Fibroblast of skin of left quadriceps (primary cell): ENCODE data around the gene KRI1.
A peak's percentile ranks its signal among the peaks of the same experiment; 100 is the strongest.
"Not testable (repeated sequence)": the region's sequence is repeated elsewhere in the genome, so short reads cannot be mapped to it uniquely, and the experiment has no call there.

Experiments
- DNase-seq, 2 experiments: peaks; one replicate each; pipeline ENCODE4 v3.0.0-alpha.2; 2013; ENCODE audit warnings: low read depth in 2 of 2

Gene KRI1

DNA sequence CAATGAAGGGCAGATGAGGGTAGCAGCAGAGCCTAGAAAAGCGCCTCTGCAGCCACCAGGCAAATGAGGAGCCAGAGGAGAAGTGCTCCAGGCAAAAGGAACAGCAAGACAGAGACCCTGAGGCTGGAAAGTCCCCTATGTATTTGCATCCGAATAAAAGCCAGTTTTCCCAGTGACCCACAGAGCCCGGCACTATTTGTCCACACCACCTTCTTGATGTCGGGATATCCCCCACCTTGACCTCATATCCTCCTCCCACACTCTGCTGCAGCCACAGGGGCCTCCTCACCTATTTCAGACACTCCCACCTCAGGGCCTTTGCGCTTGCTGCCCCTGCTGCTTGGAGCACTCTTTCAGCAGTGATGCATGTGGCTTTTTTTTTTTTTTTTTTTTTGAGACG, 15.5 kb downstream of the KRI1 start:
- DNase-seq = no peak

DNA sequence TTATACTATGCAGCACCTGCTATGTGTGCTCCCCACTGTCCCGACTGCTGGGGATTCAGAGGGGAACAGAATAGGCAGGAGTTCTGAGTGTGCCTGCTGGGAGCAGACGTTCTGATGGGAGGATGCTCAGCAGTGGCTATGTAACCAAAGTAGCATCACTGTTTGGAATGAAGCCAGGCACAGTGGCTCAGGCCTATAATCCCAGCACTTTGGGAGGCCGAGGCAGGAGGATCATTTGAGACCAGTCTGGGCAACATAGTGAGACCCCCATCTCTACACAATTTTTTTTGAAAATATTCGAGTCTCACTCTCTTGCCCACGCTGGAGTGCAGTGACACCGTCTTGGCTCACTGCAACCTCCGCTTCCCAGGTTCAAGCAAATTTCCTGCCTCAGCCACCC, 16.1 kb downstream of the KRI1 start:
- DNase-seq = no peak

DNA sequence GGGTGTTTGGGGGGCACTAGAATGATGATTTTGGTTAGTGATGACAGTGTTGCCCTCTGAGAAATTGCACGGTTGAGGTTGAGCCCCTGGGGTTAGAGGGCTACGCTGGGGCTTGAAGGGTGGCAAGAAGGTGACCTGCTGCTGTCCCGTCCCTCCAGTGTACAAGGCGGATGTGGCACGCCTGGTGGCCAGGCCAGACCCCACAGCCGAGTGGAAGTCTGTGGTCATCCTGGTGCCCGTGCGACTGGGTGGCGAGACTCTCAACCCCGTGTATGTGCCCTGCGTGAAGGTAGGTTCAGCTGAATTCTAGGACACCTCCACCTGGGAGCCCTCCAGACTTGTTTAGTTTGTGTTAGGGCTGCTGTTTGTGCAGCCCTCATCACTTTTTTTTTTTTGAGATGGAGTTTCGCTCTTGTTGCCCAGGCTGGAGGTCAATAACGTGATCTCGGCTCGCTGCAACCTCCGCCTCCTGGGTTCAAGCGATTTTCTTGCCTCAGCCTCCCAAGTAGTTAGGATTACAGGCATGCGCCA, 17.0 kb downstream of the KRI1 start:
- no peak for DNase-seq

DNA sequence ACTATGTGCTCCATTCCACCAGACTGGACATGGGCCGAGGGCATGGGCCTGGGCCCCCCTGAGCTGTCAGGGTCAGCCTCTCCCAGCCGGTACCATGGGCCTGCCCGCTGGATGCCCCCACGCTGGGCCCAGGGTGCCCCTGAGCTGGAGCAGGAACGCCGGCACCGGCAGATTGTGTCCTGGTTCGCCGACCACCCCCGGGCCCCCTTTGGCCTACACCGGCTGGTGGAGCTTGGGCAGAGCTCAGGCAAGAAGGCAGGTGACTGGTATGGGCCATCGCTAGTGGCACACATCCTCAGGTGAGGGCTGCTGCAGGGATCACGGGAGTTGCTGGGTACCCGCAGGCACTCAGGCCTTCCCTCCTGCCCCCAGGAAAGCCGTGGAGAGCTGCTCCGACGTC, 19.0 kb downstream of the KRI1 start:
- DNase-seq = no peak

DNA sequence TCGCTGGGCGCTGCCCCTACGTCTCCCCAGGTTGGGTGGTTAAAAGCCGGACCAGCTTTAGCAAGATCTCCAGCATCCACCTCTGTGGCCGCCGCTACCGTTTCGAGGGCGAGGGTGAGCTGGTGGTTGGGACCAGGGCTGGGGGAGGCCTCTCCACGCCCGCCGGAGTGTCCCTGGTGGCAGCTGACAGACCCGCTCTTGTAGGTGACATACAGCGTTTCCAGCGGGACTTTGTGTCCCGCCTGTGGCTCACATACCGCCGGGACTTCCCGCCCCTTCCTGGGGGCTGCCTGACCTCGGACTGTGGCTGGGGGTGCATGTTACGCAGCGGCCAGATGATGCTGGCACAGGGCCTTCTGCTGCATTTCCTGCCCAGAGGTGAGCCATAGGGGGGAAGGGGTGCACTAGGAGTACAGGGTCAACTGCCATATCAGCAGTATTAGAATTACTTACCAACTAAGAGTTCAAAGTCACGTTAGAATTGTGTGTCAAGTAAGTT, 21.0 kb downstream of the KRI1 start:
- DNase-seq = no peak

DNA sequence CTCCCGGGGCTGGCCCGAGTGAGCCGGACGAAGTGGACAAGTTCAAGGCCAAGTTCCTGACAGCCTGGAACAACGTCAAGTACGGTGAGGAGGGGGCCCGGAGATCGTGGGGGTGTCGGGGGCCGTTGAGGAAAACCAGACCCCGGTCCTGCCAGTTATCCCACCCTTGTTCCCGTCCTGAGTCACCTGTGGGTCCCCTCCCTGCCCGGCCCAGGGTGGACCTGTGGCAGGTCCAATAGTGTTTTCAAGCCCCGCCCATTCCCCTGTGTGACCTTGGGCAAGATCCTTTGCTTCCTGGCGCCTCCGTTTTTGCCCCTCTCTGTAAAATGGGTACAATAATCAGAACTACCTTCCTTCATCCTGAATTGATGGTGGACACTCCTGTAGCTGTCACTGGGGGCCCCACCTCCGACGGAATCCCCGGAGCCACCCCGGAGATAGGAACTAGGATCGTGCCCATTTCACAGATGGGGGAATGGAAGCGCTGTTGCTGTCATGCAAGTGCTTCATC, 21.5 kb downstream of the KRI1 start:
- no peak for DNase-seq

DNA sequence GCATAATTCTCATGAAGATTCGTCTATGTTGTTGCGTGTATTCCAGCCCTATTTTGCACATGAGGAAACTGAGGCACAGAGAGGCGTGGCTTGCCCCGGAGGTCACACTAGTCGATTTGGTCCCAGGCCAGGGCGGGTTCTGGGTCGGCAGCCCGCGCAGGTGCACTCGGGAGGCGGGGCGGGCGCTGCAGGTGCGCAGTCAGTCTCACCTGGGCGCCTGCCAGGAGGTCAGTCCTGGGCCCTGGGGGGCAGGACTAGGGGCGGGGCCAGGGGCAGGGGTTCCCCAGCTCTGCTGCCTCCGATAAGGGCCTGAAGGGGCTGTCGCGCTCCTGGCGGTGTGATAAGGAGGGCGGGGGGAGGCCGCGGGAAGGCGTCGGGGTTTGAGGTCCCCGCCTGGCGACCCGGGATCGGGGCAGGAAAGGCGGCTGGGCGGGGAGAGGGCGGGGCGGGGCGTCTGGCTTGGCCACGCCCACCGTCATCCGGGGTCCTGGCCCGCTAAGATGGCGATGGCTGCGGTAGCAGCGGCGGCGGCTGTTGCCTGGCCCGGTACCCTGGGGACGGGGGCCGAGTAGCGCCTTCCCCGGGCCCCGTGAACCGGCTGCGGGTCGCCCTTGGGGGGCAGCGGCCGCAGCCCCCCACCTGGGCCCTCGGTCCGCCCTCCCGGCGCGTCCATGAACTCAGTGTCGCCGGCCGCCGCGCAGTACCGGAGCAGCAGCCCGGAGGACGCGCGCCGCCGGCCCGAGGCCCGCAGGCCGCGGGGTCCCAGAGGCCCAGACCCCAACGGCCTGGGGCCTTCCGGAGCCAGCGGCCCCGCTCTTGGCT, 22.2 kb downstream of the KRI1 start, which contains the start of gene ATG4D:
TSS of gene ATG4D (plus strand) at position 485 of the 822 bp plus-strand sequence. CDS start at position 672, 187 bp downstream.
- DNase-seq = peak in 1 of 2 experiments; percentile 30

DNA sequence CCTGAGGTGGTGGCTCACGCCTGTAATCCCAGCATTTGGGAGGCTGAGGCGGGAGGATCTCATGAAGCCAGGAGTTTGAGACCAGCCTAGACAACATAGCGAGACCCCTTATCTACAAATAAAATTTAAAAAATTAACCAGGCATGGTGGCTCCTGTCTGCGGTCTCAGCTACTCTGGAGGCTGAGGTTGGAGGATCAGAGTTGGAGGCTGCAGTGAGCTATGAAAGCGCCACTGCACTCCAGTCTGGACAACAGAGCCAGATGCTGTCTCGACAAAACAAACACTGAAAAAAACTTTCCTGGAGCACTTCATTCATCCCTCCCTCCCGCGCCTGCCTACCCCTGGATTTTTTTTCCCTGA, 22.8 kb downstream of the KRI1 start:
- no peak for DNase-seq

DNA sequence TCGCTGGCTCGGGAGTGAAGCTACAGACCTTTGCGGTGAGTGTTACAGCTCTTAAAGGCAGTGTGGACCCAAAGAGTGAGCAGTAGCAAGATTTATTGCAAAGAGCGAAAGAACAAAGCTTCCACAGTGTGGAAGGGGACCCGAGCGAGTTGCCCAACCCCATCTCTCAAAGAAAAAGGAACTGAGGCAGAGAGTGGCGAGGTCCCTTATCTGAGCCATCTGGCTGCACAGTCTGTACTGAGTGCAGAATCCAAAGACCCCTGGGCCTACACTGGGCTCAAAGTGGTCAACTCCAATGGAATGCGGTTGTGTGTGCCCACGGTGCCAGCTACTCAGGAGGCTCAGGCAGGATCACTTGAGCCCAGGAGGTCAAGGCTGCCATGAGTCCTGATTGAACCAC, 26.8 kb downstream of the KRI1 start:
- not testable (repeated sequence) for DNase-seq

DNA sequence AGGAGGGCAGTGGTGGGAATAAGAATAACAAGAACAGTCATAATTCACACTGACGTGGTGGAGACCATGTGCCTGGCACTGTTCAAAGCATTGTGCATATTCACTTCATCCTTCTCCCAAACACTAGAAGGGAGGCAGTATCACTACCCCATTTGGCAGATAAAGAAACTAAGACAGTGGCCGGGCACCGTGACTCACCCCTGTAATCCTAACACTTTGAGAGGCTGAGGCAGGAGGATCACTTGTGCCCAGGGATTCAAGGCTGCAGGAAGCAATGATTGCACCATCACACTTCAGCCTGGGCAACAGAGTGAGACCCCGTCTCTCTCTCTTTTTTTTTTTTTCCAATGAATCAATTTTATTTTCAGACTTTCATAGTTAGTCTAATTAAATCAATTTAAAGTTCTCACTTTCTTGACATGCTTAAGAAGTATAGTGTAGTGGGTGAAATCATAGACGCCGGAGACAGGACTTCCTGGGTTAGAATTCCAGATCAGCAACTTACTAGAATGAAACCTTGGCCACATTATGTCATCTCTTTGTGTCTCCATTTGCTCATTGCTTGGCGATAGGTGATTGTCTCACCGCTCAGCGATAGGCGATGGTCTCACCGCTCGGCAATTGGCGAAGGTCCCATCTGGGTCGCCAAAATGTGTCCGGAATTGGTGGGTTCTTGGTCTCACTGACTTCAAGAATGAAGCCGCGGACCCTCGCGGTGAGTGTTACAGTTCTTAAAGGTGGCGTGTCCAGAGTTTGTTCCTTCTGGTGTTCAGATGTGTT, 27.4 kb downstream of the KRI1 start:
- no peak for DNase-seq

DNA sequence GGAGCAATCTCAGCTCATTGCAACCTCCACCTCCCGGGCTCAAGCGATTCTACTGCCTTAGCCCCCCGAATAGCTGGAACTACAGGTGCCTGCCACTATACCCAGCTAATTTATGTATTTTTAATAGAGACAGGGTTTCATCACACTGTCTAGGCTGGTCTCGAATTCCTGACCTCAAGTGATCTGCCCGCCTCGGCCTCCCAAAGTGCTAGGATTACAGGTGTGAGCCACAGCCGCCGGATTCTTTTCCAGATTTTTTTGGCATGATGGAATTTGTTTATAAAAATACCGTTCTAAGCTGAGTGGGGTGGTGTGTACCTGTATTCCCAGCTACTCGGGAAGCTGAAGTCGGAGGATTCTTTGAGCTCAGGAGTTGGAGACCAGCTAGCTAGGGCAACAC, 28.1 kb downstream of the KRI1 start:
- no peak for DNase-seq

DNA sequence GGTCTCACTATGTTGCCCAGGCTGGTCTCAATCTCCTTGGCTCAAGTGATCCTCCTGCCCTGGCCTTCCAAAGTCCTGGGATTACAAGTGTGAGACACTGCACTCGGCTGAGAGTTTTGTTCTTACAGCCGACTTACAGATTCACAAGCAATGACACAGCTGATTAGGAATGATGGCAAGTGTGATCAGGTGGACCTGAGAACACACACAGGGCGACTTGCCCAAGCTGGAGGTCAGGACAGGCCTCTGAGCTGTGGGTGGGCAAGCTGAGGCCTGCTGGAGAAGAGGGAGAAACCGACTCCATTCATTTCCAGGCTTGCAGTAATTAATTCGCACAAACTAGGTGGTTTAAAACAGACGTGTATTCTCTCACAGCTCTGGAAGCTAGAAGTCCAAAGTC, 30.2 kb downstream of the KRI1 start:
- DNase-seq = no peak

DNA sequence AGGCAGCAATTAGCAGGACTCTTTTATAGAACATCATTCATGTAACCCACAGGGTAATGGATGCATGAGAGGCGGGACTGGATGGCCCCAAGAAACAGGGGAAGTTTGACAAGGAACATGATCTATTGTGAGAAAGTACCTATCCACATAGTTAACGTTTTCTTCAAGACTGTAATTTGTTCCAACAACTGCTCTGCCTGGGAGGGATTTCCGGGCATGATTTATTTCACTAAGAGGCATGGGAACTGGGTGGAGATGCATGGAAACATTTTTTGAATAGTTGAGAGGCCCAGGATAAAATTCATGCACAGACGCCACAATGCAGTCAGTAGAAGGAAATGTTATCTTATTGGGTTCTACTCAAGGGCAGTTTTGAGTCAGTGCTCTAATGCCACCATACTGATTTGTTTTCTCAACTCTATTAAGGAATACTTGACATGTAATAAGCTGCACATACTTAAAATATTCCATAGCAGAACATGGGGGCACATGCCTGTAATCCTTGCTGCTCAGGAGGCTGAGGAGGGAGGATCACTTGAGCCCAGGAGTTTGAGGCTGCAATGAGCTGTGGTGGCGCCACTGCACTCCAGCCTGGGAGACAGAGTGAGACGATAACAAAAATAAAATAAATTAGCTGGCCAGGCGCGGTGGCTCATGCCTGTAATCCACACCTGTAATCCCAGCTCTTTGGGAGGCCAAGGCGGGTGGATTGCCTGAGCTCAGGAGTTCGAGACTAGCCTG, 32.0 kb downstream of the KRI1 start:
- DNase-seq = peak; percentile 71 to 72

DNA sequence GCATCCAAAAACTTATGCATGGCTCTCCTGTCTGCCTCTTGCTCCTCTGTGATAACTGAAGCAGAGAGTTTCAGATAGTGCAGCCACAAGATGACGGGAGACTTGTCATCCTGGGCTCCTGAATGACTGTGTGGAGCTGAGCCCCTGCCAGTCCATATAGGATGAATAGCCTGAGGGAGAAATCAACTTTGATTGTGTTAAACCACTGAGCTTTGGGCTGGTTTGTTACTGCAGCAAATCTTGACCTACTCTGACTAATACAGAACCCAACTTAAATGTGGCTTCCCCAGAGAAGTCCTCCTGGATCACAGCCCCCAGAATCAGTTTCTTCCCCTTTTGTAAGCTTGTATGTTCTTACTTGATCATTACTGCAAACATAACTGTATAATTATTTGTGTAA, 33.4 kb downstream of the KRI1 start:
- no peak for DNase-seq

DNA sequence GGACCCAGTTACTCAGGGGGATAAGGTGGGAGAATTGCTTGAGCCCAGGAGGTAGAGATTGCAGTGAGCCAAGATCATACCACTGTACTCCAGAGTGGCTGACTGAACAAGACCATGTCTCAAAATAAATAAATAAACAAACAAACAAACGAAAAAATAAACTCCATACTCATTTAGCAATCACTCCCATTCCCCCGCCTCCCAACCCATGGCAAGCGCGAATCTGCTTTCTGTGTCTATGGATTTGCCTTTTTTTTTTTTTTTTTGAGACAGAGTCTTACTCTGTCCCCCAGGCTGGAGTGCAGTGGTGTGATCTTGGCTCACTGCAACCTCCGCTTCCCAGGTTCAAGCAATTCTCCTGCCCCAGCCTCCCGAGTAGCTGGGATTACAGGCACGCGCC, 38.9 kb downstream of the KRI1 start:
- not testable (repeated sequence) for DNase-seq

DNA sequence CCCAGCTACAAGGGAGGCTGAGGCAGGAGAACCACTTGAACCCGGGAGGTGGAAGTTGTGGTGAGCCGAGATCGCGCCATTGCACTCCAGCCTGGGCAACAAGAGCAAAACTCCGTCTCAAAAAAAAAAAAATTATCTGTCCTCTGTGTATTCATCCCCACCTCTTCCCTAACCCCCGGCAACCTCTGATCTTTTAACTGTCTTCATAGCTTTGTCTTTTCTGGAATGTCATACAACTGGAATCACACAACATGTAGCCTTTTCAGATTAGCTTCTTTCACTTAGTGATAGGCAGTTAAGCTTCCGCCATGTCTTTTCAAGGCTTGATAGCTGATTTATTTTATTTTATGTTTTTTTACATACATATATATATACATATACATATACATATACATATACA, 40.2 kb downstream of the KRI1 start:
- no peak for DNase-seq

DNA sequence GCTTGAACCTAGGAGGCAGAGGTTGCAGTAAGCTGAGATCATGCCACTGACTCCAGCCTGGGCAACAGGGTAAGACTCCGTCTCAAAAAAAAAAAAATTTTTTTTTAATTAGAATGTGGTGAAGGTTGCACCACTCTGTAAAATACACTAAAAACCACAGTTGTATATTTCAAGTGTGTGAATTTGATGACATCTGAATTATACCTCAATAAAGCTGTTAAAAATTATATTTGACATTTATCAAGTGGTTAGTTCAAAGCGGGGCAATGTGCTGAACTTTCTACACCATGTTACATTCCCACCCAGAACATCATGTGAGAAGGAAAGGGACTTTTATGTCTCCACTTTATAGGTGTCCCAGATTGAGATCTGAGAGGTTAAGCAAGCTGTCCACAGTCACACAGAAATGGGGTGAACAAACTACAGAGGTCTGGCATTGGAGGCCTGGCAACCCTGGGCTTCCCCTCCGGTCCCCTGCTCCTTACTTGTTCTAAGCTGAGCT, 42.6 kb downstream of the KRI1 start:
- DNase-seq = no peak

DNA sequence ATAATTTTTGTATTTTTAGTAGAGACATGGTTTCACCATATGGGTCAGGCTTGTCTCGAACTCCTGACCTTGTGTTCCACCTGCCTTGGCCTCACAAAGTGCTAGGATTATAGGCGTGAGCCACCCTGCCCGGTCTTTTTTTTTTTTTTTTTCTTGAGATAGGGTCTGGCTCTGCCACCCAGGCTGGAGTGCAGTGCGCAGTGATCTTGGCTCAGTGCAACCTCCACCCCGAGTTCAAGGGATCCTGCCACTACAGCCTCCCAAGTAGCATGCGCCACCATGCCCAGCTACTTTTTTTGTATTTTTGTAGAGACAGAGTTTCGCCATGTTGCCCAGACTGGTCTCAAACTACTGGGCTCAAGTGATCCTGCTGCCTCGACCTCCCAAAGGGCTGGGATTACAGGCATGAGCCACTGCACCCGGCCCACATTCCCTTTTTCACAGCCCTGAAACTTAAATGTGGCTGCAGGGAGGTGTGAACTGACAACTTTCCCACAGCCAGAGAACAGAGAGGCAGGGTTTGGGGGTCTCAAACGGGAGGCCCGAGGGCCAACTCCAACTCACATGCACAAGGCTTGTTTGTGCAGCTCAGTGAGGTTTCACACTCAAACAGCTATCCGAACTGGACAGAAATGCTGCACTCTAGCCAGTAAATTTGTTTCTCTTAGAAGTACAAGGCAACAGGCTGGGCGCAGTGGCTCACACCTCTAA, 44.2 kb downstream of the KRI1 start:
- no peak for DNase-seq

DNA sequence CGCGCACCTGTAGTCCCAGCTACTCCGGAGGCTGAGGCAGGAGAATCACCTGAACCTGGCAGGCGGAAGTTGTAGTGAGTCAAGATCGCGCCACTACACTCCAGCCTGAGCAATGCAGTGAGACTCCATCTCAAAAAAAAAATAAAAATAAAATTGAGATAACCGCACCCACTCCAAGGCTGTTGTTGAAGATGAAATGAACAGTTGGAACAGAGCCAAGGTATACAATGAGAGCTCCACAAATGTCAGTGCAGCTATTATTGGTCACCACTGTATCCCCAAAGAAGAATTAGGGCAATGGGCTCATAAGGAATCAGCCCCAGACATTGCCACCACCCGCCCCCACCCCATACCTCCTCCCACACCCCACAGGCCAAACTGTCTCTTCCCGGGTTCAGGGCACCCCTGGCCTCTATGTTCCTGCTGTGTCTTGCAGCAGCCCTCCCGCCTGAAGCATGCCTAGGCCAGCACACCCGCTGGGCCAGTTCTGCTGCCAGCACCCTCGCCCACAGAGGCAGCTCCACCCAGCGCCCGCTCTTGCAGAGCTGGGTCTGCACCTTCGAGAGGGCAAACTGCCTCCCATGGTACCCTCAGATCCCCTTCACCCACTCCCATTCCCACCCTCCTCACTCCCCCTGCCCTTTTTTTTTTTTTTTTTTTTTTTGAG, 45.0 kb downstream of the KRI1 start:
- no peak for DNase-seq

DNA sequence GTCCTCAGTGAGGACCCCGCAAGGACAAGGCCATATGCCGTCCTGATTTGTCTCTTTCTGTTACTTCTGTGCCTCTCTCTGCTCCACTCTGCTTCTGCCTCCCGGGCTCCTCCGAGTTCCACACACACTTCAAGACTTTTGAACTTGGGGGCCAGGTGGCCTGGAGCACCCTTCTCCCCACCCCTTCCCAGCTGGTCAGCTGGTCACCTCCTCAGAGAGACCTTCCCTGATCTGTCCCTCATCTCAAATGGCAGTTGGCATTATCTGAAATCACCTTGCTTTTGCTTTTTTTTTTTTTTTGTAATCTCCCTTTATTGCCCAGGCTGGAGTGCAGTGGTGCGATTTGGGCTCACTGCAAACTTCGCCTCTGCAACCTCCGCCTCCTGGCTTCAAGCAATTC, 46.4 kb downstream of the KRI1 start:
- no peak for DNase-seq
